Breast epithelium (tissue), 4 donors: ENCODE results near the gene GLRA2. TPM values are rescaled to one million over a fixed set of nuclear protein-coding genes. Genes with fewer than 3 reads are reported as not detected.

Experiments used
- DNase-seq, 2 donors: peaks; one replicate each; pipeline ENCODE4 v3.0.0-alpha.2; 2019; ENCODE audit warnings: low spot score in 2 of 2
- H3K27ac ChIP-seq, 2 donors: fragments of 200-600 bp; sonication (generic) in 1 of 2; one replicate each; pipeline ENCODE4 v1.5.1; 2016 to 2019; ENCODE audit warnings: mild to moderate bottlenecking in 1 of 2
- H3K27me3 ChIP-seq, 2 donors: fragments of 200-600 bp; sonication (generic) in 1 of 2; one replicate each; pipeline versions ENCODE4 v1.5.1 to v1.6.0; 2017 to 2019; ENCODE audit warnings: control low read depth in 1 of 2, mild to moderate bottlenecking in 1 of 2
- H3K36me3 ChIP-seq: fragments of 200-600 bp; one replicate; pipeline ENCODE4 v1.5.1; 2019
- H3K4me1 ChIP-seq, 2 donors: fragments of 200-600 bp; sonication (generic); one replicate each; pipeline ENCODE4 v1.5.1; 2016 to 2019; ENCODE audit warnings: control low read depth in 1 of 2
- H3K4me3 ChIP-seq, 3 donors: fragments of 200-600 bp; sonication (generic); 1 replicate in 2 of 3; 2 replicates in 1 of 3; pipeline ENCODE4 v1.5.1; 2016 to 2019; ENCODE audit warnings: mild to moderate bottlenecking in 3 of 3, moderate library complexity in 2 of 3
- H3K9me3 ChIP-seq, 2 donors: fragments of 200-600 bp; sonication (generic) in 1 of 2; one replicate each; pipeline ENCODE4 v1.5.1; 2016 to 2019; ENCODE audit warnings: control low read depth in 1 of 2
- POLR2A ChIP-seq: fragments of 450-650 bp; IDR thresholded peaks from one replicate; pipeline ENCODE4 v1.6.1; 2016; ENCODE audit warnings: antibody characterized with exemption, mild to moderate bottlenecking, moderate library complexity
- POLR2AphosphoS5 ChIP-seq, 3 donors: sonication (generic); formaldehyde crosslinking; IDR thresholded peaks; one replicate each; pipeline ENCODE4 v1.6.1; 2017; ENCODE audit warnings: antibody characterized with exemption in 3 of 3
- intact Hi-C: fragments of 100-400 bp; cut with DNase I; formaldehyde crosslinking; loops from one replicate; pipeline ENCODE4 v1.15.1; 2023; ENCODE audit warnings: low total_unique reads
- total RNA-seq, 3 donors: library from RNA; depleted of rRNA; stranded (reverse); fragments of >200 nt; gene quantifications; one replicate each; pipeline ENCODE4 v1.1.0, GENCODE V29; 2016
- TF ChIP-seq, protein P1 (sequence below), 3 donors: fragments of 450-650 bp; IDR thresholded peaks; one replicate each; pipeline ENCODE4 v1.5.1; 2016 to 2017; ENCODE audit warnings: antibody characterized with exemption in 3 of 3, mild to moderate bottlenecking in 3 of 3, moderate library complexity in 3 of 3

The GLRA2 gene
- total RNA-seq, 3 donors from 2014 or later: not detected

DNA sequence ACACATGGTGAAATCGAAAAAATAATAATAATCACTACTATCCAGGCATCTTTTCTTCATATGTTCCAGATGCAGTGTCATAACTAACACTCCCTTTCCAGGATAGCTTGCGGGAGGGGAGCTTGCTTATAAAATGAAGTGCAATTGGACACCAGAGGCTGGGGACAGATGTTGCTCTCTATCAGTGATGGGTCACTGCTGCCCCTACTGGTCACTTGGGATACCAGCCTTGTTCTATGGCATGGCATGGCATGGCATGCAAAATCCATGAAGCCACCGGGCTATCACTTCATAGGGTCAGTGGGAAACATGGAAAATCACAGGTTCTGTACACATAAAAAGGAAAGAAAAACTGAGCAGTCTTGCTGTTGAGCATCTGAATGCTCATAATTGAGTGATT is 168.1 kb downstream of the GLRA2 start:
- Histone ChIP-seq H3K36me3 (no peaks in the 10 kb centered on the region), H3K9me3 (no peaks in the 10 kb centered on the region), H3K4me3 (no peak overlapping the region), H3K27me3 (peaks cover 0 to 19% of the 10 kb centered on the region in 2 donors), H3K4me1 (no peaks in the 10 kb centered on the region), H3K27ac (no peak overlapping the region)
- intact Hi-C loops: no loop called here
- TF ChIP-seq POLR2A (no peak), POLR2AphosphoS5 (IDR thresholded peaks at IDR 0.05) (no peak)
- TF ChIP-seq, protein P1, sequence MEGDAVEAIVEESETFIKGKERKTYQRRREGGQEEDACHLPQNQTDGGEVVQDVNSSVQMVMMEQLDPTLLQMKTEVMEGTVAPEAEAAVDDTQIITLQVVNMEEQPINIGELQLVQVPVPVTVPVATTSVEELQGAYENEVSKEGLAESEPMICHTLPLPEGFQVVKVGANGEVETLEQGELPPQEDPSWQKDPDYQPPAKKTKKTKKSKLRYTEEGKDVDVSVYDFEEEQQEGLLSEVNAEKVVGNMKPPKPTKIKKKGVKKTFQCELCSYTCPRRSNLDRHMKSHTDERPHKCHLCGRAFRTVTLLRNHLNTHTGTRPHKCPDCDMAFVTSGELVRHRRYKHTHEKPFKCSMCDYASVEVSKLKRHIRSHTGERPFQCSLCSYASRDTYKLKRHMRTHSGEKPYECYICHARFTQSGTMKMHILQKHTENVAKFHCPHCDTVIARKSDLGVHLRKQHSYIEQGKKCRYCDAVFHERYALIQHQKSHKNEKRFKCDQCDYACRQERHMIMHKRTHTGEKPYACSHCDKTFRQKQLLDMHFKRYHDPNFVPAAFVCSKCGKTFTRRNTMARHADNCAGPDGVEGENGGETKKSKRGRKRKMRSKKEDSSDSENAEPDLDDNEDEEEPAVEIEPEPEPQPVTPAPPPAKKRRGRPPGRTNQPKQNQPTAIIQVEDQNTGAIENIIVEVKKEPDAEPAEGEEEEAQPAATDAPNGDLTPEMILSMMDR (IDR thresholded peaks at IDR 0.05): peak in 1 of 3 donors; percentile 9
- DNase-seq: no peak

DNA sequence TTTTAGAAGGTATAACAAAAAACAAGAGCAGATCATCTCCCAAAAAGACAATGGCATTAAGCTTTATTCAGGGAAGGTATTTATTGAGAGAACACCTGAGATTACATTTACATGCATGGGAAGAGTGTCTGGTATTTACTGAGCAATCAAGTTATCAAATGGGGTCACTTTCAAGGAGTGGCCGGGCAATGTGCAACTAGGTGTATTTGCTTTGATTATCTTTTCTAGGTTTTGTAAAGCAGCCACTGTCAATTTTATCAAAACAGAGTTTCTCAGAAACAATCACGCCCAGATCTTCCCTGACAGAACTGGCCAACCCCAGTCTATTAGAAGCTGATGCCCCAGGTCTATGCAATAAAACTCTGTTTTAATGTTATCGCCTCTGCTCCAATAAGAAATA is 169.5 kb downstream of the GLRA2 start:
- DNase-seq: no peak
- intact Hi-C loops: no loop called here

DNA sequence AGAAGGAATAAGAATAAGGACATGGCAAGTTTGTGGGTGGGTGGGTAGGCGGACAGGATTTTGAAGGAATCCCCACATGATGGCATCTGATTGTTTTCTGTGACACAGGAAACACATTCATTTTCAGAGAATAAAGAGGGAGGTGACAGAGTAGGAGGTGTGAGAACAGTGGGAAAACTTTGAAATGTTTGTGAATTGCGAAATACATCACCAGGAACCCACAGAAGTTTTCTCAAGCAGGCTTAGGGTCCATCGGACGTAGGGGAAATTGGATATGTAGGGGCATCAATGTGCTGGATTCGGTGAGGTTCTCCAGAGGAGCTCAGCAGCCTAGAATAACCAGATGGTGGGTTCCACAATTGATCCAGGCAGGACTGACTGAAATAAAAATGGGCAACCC is 171.6 kb downstream of the GLRA2 start:
- H3K36me3 ChIP-seq: no peaks in the 10 kb centered on the region
- H3K27me3 ChIP-seq: peaks cover 0 to 4% of the 10 kb centered on the region in 2 donors
- no peaks in the 10 kb centered on the region for H3K4me1 ChIP-seq
- TF ChIP-seq POLR2AphosphoS5 (IDR thresholded peaks at IDR 0.05) (no peak), POLR2A (no peak)
- TF ChIP-seq, protein P1 (IDR thresholded peaks at IDR 0.05): no peak
- intact Hi-C loops: no loop called here
- no peak for DNase-seq
- no peaks in the 10 kb centered on the region for H3K9me3 ChIP-seq
- no peak overlapping the region for H3K27ac ChIP-seq
- H3K4me3 ChIP-seq: no peak overlapping the region

More for the DNA sequence above, 169.5 kb downstream of the GLRA2 start:
- Histone ChIP-seq H3K36me3 (no peaks in the 10 kb centered on the region), H3K4me3 (no peak overlapping the region), H3K4me1 (no peaks in the 10 kb centered on the region), H3K27me3 (peaks cover 0 to 14% of the 10 kb centered on the region in 2 donors), H3K27ac (no peak overlapping the region), H3K9me3 (no peaks in the 10 kb centered on the region)
- no peak for TF ChIP-seq POLR2AphosphoS5 (IDR thresholded peaks at IDR 0.05)
- TF ChIP-seq, protein P1 (IDR thresholded peaks at IDR 0.05): no peak

DNA sequence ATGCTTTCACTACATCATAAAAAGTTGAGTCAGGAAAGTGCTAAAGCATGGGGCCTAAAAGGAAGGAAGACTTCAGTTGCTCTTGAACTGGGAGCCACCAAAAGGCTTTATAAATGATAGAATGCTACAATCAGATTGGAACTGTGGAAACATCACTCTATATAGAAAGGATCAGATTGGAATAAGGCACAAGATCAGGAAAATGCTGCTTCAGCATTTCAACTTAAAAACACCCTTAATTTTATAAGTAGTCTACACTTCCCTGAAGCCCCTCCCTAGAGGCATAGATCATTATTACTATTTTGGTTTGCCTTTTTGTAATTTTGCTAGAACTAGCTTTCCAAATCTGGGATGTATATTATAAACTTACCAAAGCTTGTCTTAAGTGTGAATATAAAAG is 172.8 kb downstream of the GLRA2 start:
- Histone ChIP-seq H3K27me3 (peaks cover 0 to 4% of the 10 kb centered on the region in 2 donors), H3K4me3 (no peak overlapping the region), H3K27ac (no peak overlapping the region), H3K4me1 (no peaks in the 10 kb centered on the region), H3K9me3 (no peaks in the 10 kb centered on the region), H3K36me3 (no peaks in the 10 kb centered on the region)
- TF ChIP-seq, protein P1 (IDR thresholded peaks at IDR 0.05): no peak
- TF ChIP-seq POLR2AphosphoS5 (IDR thresholded peaks at IDR 0.05) (no peak), POLR2A (no peak)
- intact Hi-C loops: no loop called here
- DNase-seq: no peak

DNA sequence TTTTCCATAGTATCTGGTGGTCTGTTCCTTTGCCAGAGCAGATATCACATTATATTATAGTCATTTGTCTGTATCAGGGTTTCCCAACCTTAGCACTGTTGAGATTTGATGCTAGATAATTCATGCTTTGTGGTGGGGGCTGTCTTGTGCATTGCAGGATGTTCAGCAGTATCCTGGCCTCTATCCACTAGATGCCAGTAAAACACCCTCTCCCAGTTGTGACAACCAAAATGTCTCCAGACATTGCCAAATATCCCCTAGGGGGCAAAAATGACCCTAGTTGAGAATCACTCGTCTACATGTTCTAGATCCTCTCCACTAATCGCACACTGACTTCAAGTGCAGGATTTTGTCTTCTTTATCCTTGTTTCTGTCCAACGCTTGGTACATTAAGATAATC is 182.8 kb downstream of the GLRA2 start:
- Histone ChIP-seq H3K36me3 (no peaks in the 10 kb centered on the region), H3K27me3 (peaks cover 0 to 11% of the 10 kb centered on the region in 2 donors), H3K9me3 (no peaks in the 10 kb centered on the region), H3K27ac (no peak overlapping the region), H3K4me1 (no peaks in the 10 kb centered on the region), H3K4me3 (no peak overlapping the region)
- no peak for DNase-seq
- intact Hi-C loops: no loop called here
- TF ChIP-seq POLR2A: no peak
- TF ChIP-seq, protein P1 (IDR thresholded peaks at IDR 0.05): no peak
- TF ChIP-seq POLR2AphosphoS5 (IDR thresholded peaks at IDR 0.05): no peak
